GM12873 (cell line): Measurements from ENCODE around the gene TMEM40.

Experiments used
- CTCF ChIP-seq: IDR thresholded peaks from 2 replicates; pipeline ENCODE4 v1.5.1; 2012; ENCODE audit warnings: low read depth, mild to moderate bottlenecking, moderate library complexity, low read length, control low read depth; ENCODE audit not compliant: insufficient read depth; ENCODE audit errors: missing control alignments

Gene TMEM40

GRCh38 chr3:12798559-12799179 lies 39.6 kb upstream of the TMEM40 start:
- TF ChIP-seq CTCF = no peak

GRCh38 chr3:12797892-12798558 lies 39.0 kb upstream of the TMEM40 start:
- TF ChIP-seq CTCF = no peak

GRCh38 chr3:12797124-12797891 lies 38.2 kb upstream of the TMEM40 start:
- no peak for TF ChIP-seq CTCF

- TF ChIP-seq CTCF = no peak
Observed at GRCh38 chr3:12796171-12797123, 37.4 kb upstream of the TMEM40 start, which contains the start of gene CAND2. Gene CAND2, plus strand, starts transcription at chr3:12796680. Its CDS starts 41 bp downstream, at chr3:12796721.

- TF ChIP-seq CTCF = no peak
Observed at GRCh38 chr3:12793701-12794100, 34.6 kb upstream of the TMEM40 start.

- no peak for TF ChIP-seq CTCF
Observed at GRCh38 chr3:12791430-12791829, 32.4 kb upstream of the TMEM40 start.

- TF ChIP-seq CTCF = peak; percentile 71
Observed at GRCh38 chr3:12787346-12787745, 28.3 kb upstream of the TMEM40 start.
